DOHH2 (cell line): ENCODE measurements around the gene TLDC2.

ENCODE experiments used
- CTCF ChIP-seq: fragments of 200-600 bp; sonication (generic); IDR thresholded peaks from one replicate; pipeline ENCODE4 v1.5.1; 2014; ENCODE audit warnings: antibody characterized with exemption, mild to moderate bottlenecking, low read depth, low read length; ENCODE audit not compliant: poor library complexity, severe bottlenecking
- EZH2phosphoT487 ChIP-seq: fragments of 200-600 bp; sonication (generic); IDR thresholded peaks from 2 replicates; pipeline ENCODE4 v1.6.1; 2017; ENCODE audit warnings: borderline replicate concordance, mild to moderate bottlenecking, antibody characterized with exemption, low read length, moderate library complexity, mixed read lengths

- TF ChIP-seq CTCF (no peak), EZH2phosphoT487 (no peak)
Observed at GRCh38 chr20:36885356-36885755, 9.4 kb downstream of the TLDC2 start.
